K562 (cell line): ENCODE data around the gene PELI3. TPM values are rescaled to one million over a fixed set of nuclear protein-coding genes. Genes with fewer than 3 reads are reported as not detected.

Source experiments
- ATF7 ChIP-seq: fragments of 450-650 bp; IDR thresholded peaks from 2 replicates; pipeline ENCODE4 v1.7.1; 2014; ENCODE audit warnings: mild to moderate bottlenecking, moderate library complexity
- GABPB2 ChIP-seq: fragments of 250-450 bp; sonication (Bioruptor Pico); conservative IDR thresholded peaks from 2 replicates; pipeline ENCODE4 v1.5.1; 2021; ENCODE audit warnings: mild to moderate bottlenecking
- HMG20A ChIP-seq: fragments of 450-650 bp; formaldehyde crosslinking; conservative IDR thresholded peaks from 2 replicates; pipeline ENCODE4 v1.4.0; 2020; ENCODE audit warnings: mild to moderate bottlenecking, mixed read lengths
- MBD2 ChIP-seq: sonication (generic); IDR thresholded peaks from 2 replicates; pipeline ENCODE4 v1.6.1; 2016; ENCODE audit warnings: low read depth, borderline replicate concordance
- MXI1 ChIP-seq: IDR thresholded peaks from 2 replicates; pipeline ENCODE4 v1.6.1; 2011; ENCODE audit warnings: low read depth, mild to moderate bottlenecking, improper control_type of control experiment, low read length
- PTTG1 ChIP-seq: fragments of 450-650 bp; IDR thresholded peaks from 2 replicates; pipeline ENCODE4 v1.6.1; 2016; ENCODE audit warnings: low read depth, mild to moderate bottlenecking, missing genetic modification characterization, missing compliant biosample characterization
- RBBP5 ChIP-seq: fragments of 200-600 bp; sonication (generic); IDR thresholded peaks from 2 replicates; pipeline ENCODE4 v1.6.1; 2012; ENCODE audit warnings: borderline replicate concordance, mild to moderate bottlenecking, low read length, control low read depth, inconsistent platforms; ENCODE audit not compliant: insufficient read depth, poor library complexity, severe bottlenecking
- TCFL5 ChIP-seq: fragments of 250-450 bp; sonication (Bioruptor Pico); conservative IDR thresholded peaks from 2 replicates; pipeline ENCODE4 v1.6.1; 2021; ENCODE audit warnings: mild to moderate bottlenecking, moderate library complexity, matching md5 sums
- TEAD1 ChIP-seq, 2 experiments: fragments of 450-650 bp in 1 of 2; sonication (generic) in 1 of 2; formaldehyde crosslinking; IDR thresholded peaks; 2 replicates each; pipeline versions ENCODE4 v1.4.0 to v1.8.0; 2020 to 2022; ENCODE audit warnings: mild to moderate bottlenecking in 2 of 2, missing genetic modification reagents in 1 of 2
- ZNF347 ChIP-seq: fragments of 450-650 bp; formaldehyde crosslinking; IDR thresholded peaks from 2 replicates; pipeline ENCODE4 v1.4.0; 2020; ENCODE audit warnings: low read depth, mild to moderate bottlenecking, moderate library complexity
- ZNF778 ChIP-seq: fragments of 450-650 bp; formaldehyde crosslinking; IDR thresholded peaks from 2 replicates; pipeline ENCODE4 v1.4.0; 2020; ENCODE audit warnings: mild to moderate bottlenecking, moderate library complexity
- ZNF830 ChIP-seq: fragments of 250-450 bp; sonication (Bioruptor Pico); IDR thresholded peaks from 2 replicates; pipeline ENCODE4 v1.5.0; 2021; ENCODE audit warnings: mild to moderate bottlenecking
- polyA plus RNA-seq, 8 experiments: library from polyadenylated mRNA; depleted of rRNA in 4 of 8; stranded (reverse) in 5 of 8; unstranded in 3 of 8; fragments of >200 nt; fragmentation: Nextera tagmentation in 2 of 8; fragmentation: Illumina TruSeq in 1 of 8; extraction: Ambion mirVana in 2 of 8; extraction: Trizol in 1 of 8; gene quantifications; 2 replicates each; pipeline versions ENCODE4 v1.2.1 to v1.2.3, GENCODE V29; 2011 to 2014; ENCODE audit warnings: inconsistent platforms in 1 of 8, missing spikeins in 1 of 8
- total RNA-seq, 7 experiments: library from RNA; depleted of rRNA in 6 of 7; stranded (reverse); fragments of >200 nt in 6 of 7; fragmentation: Illumina TruSeq in 2 of 7; extraction: Trizol in 2 of 7; gene quantifications; 2 replicates each; pipeline versions ENCODE4 v1.2.1 to v1.2.3, GENCODE V29; 2011 to 2021; ENCODE audit warnings: low replicate concordance in 1 of 7
- TF ChIP-seq, protein P1 (sequence below): fragments of 250-450 bp; sonication (Bioruptor Pico); IDR thresholded peaks from 2 replicates; pipeline ENCODE4 v1.5.0; 2021; ENCODE audit warnings: mild to moderate bottlenecking, moderate library complexity
- TF ChIP-seq, protein P2 (sequence below): sonication (generic); formaldehyde crosslinking; IDR thresholded peaks from 2 replicates; pipeline ENCODE4 v1.8.0; 2022; ENCODE audit warnings: mild to moderate bottlenecking, missing genetic modification reagents
- TF ChIP-seq, protein P3 (sequence below): fragments of 150-350 bp; conservative IDR thresholded peaks from 2 replicates; pipeline ENCODE4 v1.6.1; 2014; ENCODE audit warnings: low read length
- TF ChIP-seq, protein P4 (sequence below), 2 experiments: IDR thresholded peaks; 2 replicates each; pipeline ENCODE4 v1.6.1; 2011; ENCODE audit warnings: borderline replicate concordance in 1 of 2, control low read depth in 1 of 2, low read depth in 1 of 2, low read length in 1 of 2, mild to moderate bottlenecking in 1 of 2, mixed read lengths in 1 of 2, moderate library complexity in 1 of 2; ENCODE audit not compliant: insufficient read depth in 1 of 2, insufficient read length in 1 of 2, poor library complexity in 1 of 2, severe bottlenecking in 1 of 2; ENCODE audit errors: extremely low read depth in 1 of 2

The PELI3 gene
- total and polyA plus RNA-seq, 9 of the 15 experiments (the other 6 are each of a cell fraction or from before 2014, with no cell fraction given): 0.17 to 4.2 (median 1.9) TPM

DNA sequence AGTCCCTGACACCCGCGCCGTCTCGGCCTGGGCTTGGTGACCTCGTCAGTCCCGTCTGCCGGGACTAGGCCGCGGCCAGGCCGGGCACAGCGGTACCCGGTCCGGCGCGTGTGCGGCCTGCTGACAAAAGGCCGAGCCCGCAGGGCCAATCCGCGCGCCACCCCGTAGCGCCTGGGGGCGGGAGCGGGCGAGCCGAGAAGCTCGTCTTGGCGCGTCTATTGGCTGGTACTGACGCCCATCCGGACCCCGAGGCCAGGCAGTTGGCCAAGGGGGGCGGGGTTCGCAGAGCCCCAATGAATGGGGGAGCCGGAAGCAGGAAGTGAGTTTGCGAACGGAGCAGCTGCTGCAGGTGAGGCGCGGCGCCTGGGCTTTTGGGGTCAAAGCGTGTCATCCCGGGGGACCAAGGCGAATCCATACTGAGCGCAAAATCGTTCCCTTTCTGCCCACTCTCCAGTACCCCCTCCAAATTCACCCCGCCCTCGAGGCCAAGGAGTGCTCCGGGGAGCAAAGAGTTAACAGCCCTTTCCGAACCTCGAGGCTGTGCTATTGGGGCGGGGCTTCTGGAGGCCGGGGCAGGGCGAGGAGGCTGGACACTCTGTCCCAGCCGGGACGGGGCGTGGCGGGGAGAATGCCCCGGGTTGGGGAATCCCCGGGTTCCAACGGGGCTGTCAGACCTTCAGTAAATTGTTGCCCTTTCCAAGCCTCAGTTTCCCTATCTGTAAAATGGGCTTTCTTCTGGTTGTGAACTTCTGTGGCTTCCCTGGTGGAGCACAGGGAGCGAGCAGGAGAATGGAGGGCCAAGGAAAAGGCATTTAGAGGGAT lies 13.6 kb downstream of the PELI3 start, which contains the start of gene DPP3 (continued):
- TF ChIP-seq, protein P1, sequence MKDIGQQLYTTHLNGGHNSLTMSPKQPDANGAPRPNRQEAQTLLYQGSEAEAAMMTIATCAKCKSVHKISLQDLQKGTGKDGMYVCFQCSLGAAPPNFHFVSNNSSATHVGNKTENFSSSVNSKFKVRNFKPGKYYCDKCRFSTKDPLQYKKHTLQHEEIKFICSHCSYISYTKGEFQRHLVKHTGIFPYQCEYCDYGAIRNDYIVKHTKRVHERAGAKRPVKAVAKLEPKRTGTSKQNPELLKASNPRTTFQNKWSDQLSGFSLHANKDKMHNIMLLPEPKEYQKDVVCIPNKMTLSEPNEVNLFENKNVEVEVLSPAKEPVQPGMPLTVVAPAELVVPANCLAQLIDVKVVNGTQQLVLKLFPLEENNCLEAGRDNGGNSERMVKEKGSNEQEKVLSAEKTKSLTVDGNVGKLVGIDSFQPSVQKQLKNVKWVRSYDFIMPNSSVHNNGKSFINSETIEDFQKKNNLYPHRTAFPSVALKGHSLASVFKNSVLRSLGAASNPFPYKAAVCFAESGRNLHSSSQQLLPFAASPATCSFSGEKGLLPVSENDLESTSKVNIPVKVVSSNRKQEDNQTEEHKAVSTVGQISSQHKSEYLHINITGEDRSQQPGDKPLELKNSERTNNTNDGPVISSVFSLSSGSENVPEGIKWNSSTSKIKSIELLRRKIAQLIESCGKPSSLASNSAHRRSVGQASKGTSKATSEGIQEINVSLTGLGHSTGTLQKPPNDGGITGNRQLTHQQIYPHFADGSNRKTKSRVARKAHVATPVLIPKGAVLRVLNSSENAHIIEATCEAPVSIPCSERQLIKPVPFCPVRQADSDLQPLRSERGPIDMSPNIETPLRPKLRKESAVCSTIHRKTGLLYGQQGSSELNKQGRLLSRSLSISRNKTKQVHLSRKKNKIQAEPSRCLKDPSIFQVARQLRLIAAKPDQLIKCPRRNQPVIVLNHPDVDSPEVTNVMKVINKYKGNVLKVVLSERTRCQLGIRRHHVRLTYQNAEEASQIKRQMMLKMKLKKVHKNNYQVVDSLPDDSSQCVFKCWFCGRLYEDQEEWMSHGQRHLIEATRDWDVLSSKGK (CRISPR knock-in tag): no peak
- TF ChIP-seq TCFL5 (CRISPR knock-in tag): no peak
- TF ChIP-seq MXI1: no peak
- no peak for TF ChIP-seq GABPB2 (CRISPR knock-in tag)
- TF ChIP-seq, protein P2, sequence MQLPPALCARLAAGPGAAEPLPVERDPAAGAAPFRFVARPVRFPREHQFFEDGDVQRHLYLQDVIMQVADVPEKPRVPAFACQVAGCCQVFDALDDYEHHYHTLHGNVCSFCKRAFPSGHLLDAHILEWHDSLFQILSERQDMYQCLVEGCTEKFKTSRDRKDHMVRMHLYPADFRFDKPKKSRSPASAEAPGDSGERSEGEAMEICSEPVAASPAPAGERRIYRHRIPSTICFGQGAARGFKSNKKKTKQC (CRISPR knock-in tag): 0 out of 2 replicates have a peak, but pooled peaks have one; percentile 24
- TF ChIP-seq ATF7: peak; percentile 77
- no peak for TF ChIP-seq ZNF347 (CRISPR knock-in tag)
- no peak for TF ChIP-seq ZNF778 (CRISPR knock-in tag)
- no peak for TF ChIP-seq PTTG1 (tag)
- TF ChIP-seq RBBP5: peak; percentile 56
- TF ChIP-seq, protein P3, sequence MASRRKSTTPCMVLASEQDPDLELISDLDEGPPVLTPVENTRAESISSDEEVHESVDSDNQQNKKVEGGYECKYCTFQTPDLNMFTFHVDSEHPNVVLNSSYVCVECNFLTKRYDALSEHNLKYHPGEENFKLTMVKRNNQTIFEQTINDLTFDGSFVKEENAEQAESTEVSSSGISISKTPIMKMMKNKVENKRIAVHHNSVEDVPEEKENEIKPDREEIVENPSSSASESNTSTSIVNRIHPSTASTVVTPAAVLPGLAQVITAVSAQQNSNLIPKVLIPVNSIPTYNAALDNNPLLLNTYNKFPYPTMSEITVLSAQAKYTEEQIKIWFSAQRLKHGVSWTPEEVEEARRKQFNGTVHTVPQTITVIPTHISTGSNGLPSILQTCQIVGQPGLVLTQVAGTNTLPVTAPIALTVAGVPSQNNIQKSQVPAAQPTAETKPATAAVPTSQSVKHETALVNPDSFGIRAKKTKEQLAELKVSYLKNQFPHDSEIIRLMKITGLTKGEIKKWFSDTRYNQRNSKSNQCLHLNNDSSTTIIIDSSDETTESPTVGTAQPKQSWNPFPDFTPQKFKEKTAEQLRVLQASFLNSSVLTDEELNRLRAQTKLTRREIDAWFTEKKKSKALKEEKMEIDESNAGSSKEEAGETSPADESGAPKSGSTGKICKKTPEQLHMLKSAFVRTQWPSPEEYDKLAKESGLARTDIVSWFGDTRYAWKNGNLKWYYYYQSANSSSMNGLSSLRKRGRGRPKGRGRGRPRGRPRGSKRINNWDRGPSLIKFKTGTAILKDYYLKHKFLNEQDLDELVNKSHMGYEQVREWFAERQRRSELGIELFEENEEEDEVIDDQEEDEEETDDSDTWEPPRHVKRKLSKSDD: no peak
- no peak for TF ChIP-seq ZNF830 (CRISPR knock-in tag)
- TF ChIP-seq HMG20A (CRISPR knock-in tag): no peak
- peak; percentile 26 to 73; a peak in 2 of 4 replicates for TF ChIP-seq TEAD1 (CRISPR knock-in tag; IDR thresholded peaks at IDR 0.05)
- TF ChIP-seq, protein P4, sequence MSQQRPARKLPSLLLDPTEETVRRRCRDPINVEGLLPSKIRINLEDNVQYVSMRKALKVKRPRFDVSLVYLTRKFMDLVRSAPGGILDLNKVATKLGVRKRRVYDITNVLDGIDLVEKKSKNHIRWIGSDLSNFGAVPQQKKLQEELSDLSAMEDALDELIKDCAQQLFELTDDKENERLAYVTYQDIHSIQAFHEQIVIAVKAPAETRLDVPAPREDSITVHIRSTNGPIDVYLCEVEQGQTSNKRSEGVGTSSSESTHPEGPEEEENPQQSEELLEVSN (IDR thresholded peaks at IDR 0.05; ENCODE audit: borderline replicate concordance in 1 of 2, extremely low read depth in 1 of 2, insufficient read depth in 1 of 2, insufficient read length in 1 of 2, low read depth in 1 of 2, low read length in 1 of 2, poor library complexity in 1 of 2, severe bottlenecking in 1 of 2): peak in 1 of 2 experiments; percentile 48
- peak; percentile 83; the same call in 1 of the 2 replicates for TF ChIP-seq MBD2
